ENCODE results near the gene MRPL58. TPM values are rescaled to one million over a fixed set of nuclear protein-coding genes. Genes with fewer than 3 reads are reported as not detected.

Gene MRPL58
- total RNA-seq, 1 donor from 2014 or later: 26.8 TPM

GRCh38 chr17:75011401-75012095 lies 922 bp upstream of the MRPL58 start:
- Mint-ChIP-seq H3K36me3 (ENCODE audit: insufficient read depth) (peaks cover 6% of the 10 kb centered on the region), H3K4me1 (ENCODE audit: low read depth) (peaks cover 16% of the 10 kb centered on the region), H3K9me3 (ENCODE audit: low read depth) (no peaks in the 10 kb centered on the region), H3K27me3 (no peaks in the 10 kb centered on the region), H3K27ac (peak overlapping the region; percentile 97), H3K4me3 (ENCODE audit: low read depth) (peak overlapping the region; percentile 90)
- DNase-seq (ENCODE audit: low spot score, unreplicated experiment): no peak
- no peak for TF ChIP-seq CTCF (IDR thresholded peaks at IDR 0.05; ENCODE audit: unreplicated experiment)

- no peak for TF ChIP-seq CTCF (IDR thresholded peaks at IDR 0.05; ENCODE audit: unreplicated experiment)
- no peak for DNase-seq (ENCODE audit: low spot score, unreplicated experiment)
- Mint-ChIP-seq H3K27me3 (no peaks in the 10 kb centered on the region), H3K36me3 (ENCODE audit: insufficient read depth) (peaks cover 7% of the 10 kb centered on the region), H3K27ac (peak overlapping the region; percentile 97), H3K4me3 (ENCODE audit: low read depth) (peak overlapping the region; percentile 90), H3K4me1 (ENCODE audit: low read depth) (peaks cover 16% of the 10 kb centered on the region), H3K9me3 (ENCODE audit: low read depth) (no peaks in the 10 kb centered on the region)
Measured at GRCh38 chr17:75012096-75012345, 449 bp upstream of the MRPL58 start.

GRCh38 chr17:75013092-75013559 lies 656 bp downstream of the MRPL58 start:
- H3K27ac Mint-ChIP-seq: peak overlapping the region; percentile 95
- no peak for DNase-seq (ENCODE audit: low spot score, unreplicated experiment)
- peaks cover 16% of the 10 kb centered on the region for H3K4me1 Mint-ChIP-seq (ENCODE audit: low read depth)
- H3K9me3 Mint-ChIP-seq (ENCODE audit: low read depth): no peaks in the 10 kb centered on the region
- H3K4me3 Mint-ChIP-seq (ENCODE audit: low read depth): peak overlapping the region; percentile 90
- TF ChIP-seq CTCF (IDR thresholded peaks at IDR 0.05; ENCODE audit: unreplicated experiment): no peak
- H3K27me3 Mint-ChIP-seq: no peaks in the 10 kb centered on the region
- peaks cover 8% of the 10 kb centered on the region for H3K36me3 Mint-ChIP-seq (ENCODE audit: insufficient read depth)

- TF ChIP-seq CTCF (IDR thresholded peaks at IDR 0.05; ENCODE audit: unreplicated experiment): no peak
- Mint-ChIP-seq H3K4me1 (ENCODE audit: low read depth) (no peaks in the 10 kb centered on the region), H3K27me3 (no peaks in the 10 kb centered on the region), H3K36me3 (ENCODE audit: insufficient read depth) (peaks cover 25% of the 10 kb centered on the region), H3K27ac (no peak overlapping the region), H3K9me3 (ENCODE audit: low read depth) (no peaks in the 10 kb centered on the region), H3K4me3 (ENCODE audit: low read depth) (no peak overlapping the region)
- DNase-seq (ENCODE audit: low spot score, unreplicated experiment): no peak
Measured at GRCh38 chr17:75019146-75019545, 6.7 kb downstream of the MRPL58 start.

- H3K4me1 Mint-ChIP-seq (ENCODE audit: low read depth): no peaks in the 10 kb centered on the region
- no peaks in the 10 kb centered on the region for H3K27me3 Mint-ChIP-seq
- H3K36me3 Mint-ChIP-seq (ENCODE audit: insufficient read depth): peaks cover 27% of the 10 kb centered on the region
- no peak for TF ChIP-seq CTCF (IDR thresholded peaks at IDR 0.05; ENCODE audit: unreplicated experiment)
- no peak for DNase-seq (ENCODE audit: low spot score, unreplicated experiment)
- H3K9me3 Mint-ChIP-seq (ENCODE audit: low read depth): no peaks in the 10 kb centered on the region
- no peak overlapping the region for H3K4me3 Mint-ChIP-seq (ENCODE audit: low read depth)
- no peak overlapping the region for H3K27ac Mint-ChIP-seq
Measured at GRCh38 chr17:75019710-75020109, 7.2 kb downstream of the MRPL58 start.
